Gastrocnemius medialis (tissue), 4 donors: ENCODE results near the gene PAK5. TPM values are rescaled to one million over a fixed set of nuclear protein-coding genes. Genes with fewer than 3 reads are reported as not detected.

ENCODE experiments used
- ATAC-seq, 2 donors: fragments of 150-250 bp; one replicate each; pipeline ENCODE4 v1.9.1; 2016
- DNase-seq, 2 donors: peaks; one replicate each; pipeline ENCODE4 v3.0.0-alpha.2; 2019
- H3K27ac ChIP-seq, 4 donors: fragments of 200-600 bp; sonication (generic); 1 replicate in 1 of 4; 2 replicates in 3 of 4; pipeline ENCODE4 v1.5.1; 2016 to 2018; ENCODE audit warnings: mild to moderate bottlenecking in 2 of 4, moderate library complexity in 1 of 4
- H3K27me3 ChIP-seq, 3 donors: fragments of 200-600 bp; sonication (generic) in 2 of 3; 1 replicate in 1 of 3; 2 replicates in 2 of 3; pipeline versions ENCODE4 v1.5.1 to v1.6.0; 2016 to 2019; ENCODE audit warnings: mild to moderate bottlenecking in 1 of 3, moderate library complexity in 1 of 3
- H3K36me3 ChIP-seq, 2 donors: fragments of 200-600 bp; sonication (generic) in 1 of 2; one replicate each; pipeline ENCODE4 v1.5.1; 2017 to 2018
- H3K4me1 ChIP-seq, 2 donors: fragments of 200-600 bp; sonication (generic) in 1 of 2; one replicate each; pipeline ENCODE4 v1.5.1; 2016 to 2017; ENCODE audit warnings: mild to moderate bottlenecking in 2 of 2
- H3K4me3 ChIP-seq, 4 donors: fragments of 200-600 bp; sonication (generic) in 3 of 4; 1 replicate in 1 of 4; 2 replicates in 3 of 4; pipeline ENCODE4 v1.5.1; 2016 to 2019; ENCODE audit warnings: mild to moderate bottlenecking in 2 of 4
- H3K9me3 ChIP-seq, 3 donors: fragments of 200-600 bp; sonication (generic) in 2 of 3; 1 replicate in 1 of 3; 2 replicates in 2 of 3; pipeline ENCODE4 v1.5.1; 2016 to 2019
- POLR2A ChIP-seq, 2 donors: fragments of 450-650 bp; IDR thresholded peaks; one replicate each; pipeline ENCODE4 v1.6.1; 2017; ENCODE audit warnings: antibody characterized with exemption in 2 of 2, mild to moderate bottlenecking in 2 of 2, moderate library complexity in 2 of 2
- in situ Hi-C, 4 donors: fragments of 200-750 bp; cut with MboI; loops; one replicate each; pipeline versions ENCODE4 v1.15.0 to v1.8.0; 2017; ENCODE audit warnings: low sequenced_read_pairs in 4 of 4
- intact Hi-C: fragments of 100-400 bp; cut with DNase I; formaldehyde crosslinking; loops from one replicate; pipeline ENCODE4 v1.15.1; 2023; ENCODE audit warnings: low total_unique reads
- total RNA-seq, 4 donors: library from RNA; depleted of rRNA; stranded (reverse); fragments of >200 nt; gene quantifications; one replicate each; pipeline versions ENCODE4 v1.1.0 to v1.2.3, GENCODE V29; 2016
- TF ChIP-seq, protein P1 (sequence below), 5 experiments: fragments of 450-650 bp in 3 of 5; fragments of 200-600 bp in 2 of 5; sonication (generic) in 2 of 5; IDR thresholded peaks in 4 of 5; conservative IDR thresholded peaks in 1 of 5; 1 replicate in 4 of 5; 2 replicates in 1 of 5; pipeline ENCODE4 v1.5.1; 2016 to 2019; ENCODE audit warnings: antibody characterized with exemption in 5 of 5, mild to moderate bottlenecking in 3 of 5, moderate library complexity in 3 of 5

The PAK5 gene
- total RNA-seq, 4 donors from 2014 or later, result not detected

DNA sequence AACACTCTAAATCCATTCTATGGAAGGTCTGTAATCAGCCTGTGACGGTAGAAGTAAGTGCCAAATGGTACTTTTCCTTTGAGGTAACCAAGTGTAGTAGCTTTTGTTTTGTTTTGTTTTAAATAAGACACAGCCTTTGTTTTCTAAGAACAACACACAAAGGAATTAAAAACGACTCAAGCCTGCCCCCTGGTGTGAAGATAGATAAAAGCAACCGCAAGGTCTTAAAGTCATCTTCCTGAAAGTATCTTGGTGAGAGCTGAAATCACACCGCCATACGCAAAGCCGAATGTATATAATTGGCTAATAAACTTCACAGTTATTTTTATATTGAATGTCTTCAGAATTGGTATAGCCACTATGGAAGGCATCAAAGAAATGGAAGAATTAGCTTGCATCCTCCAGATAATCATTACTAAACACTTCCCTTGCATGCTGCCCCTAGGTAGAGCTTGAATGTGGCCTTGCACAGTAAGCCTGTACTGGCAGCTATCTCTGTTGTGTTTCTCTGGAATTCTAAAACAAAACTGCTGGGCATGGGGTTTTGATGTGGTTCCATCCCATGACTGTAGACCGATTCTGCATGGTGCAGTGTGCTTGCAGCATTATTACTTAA, 228.9 kb downstream of the PAK5 start:
- ATAC-seq, result no peak

GRCh38 chr20:9608639-9609340, 230.1 kb downstream of the PAK5 start:
- no peaks in the 10 kb centered on the region for H3K36me3 ChIP-seq
- no peaks in the 10 kb centered on the region for H3K27me3 ChIP-seq
- DNase-seq (no peak), ATAC-seq (no peak)
- no peaks in the 10 kb centered on the region for H3K4me1 ChIP-seq
- TF ChIP-seq POLR2A (IDR thresholded peaks at IDR 0.05), result no peak
- TF ChIP-seq, protein P1, sequence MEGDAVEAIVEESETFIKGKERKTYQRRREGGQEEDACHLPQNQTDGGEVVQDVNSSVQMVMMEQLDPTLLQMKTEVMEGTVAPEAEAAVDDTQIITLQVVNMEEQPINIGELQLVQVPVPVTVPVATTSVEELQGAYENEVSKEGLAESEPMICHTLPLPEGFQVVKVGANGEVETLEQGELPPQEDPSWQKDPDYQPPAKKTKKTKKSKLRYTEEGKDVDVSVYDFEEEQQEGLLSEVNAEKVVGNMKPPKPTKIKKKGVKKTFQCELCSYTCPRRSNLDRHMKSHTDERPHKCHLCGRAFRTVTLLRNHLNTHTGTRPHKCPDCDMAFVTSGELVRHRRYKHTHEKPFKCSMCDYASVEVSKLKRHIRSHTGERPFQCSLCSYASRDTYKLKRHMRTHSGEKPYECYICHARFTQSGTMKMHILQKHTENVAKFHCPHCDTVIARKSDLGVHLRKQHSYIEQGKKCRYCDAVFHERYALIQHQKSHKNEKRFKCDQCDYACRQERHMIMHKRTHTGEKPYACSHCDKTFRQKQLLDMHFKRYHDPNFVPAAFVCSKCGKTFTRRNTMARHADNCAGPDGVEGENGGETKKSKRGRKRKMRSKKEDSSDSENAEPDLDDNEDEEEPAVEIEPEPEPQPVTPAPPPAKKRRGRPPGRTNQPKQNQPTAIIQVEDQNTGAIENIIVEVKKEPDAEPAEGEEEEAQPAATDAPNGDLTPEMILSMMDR (IDR thresholded peaks at IDR 0.05 in 4 of 5, conservative IDR thresholded peaks at IDR 0.05 in 1 of 5), result no peak
- H3K4me3 ChIP-seq, result no peak overlapping the region
- intact Hi-C loops, result no loop called here
- H3K9me3 ChIP-seq, result no peaks in the 10 kb centered on the region
- no peak overlapping the region for H3K27ac ChIP-seq
- in situ Hi-C loops, result loop anchor here (5.0 to 25.0 kb wide), 5 partner anchors 196 to 1929 kb away; no protein-coding TSS in a partner anchor

More for the DNA sequence above, 228.9 kb downstream of the PAK5 start:
- Histone ChIP-seq H3K4me3 (no peak overlapping the region), H3K27me3 (no peaks in the 10 kb centered on the region), H3K9me3 (no peaks in the 10 kb centered on the region), H3K4me1 (no peaks in the 10 kb centered on the region), H3K27ac (no peak overlapping the region), H3K36me3 (no peaks in the 10 kb centered on the region)
- intact Hi-C loops (loop anchor here (1.0 to 10.0 kb wide), 2 partner anchors 202 to 1935 kb away; no protein-coding TSS in a partner anchor), in situ Hi-C loops (loop anchor here (5.0 to 25.0 kb wide), 6 partner anchors 198 to 1927 kb away; no protein-coding TSS in a partner anchor)
- TF ChIP-seq, protein P1 (IDR thresholded peaks at IDR 0.05 in 4 of 5, conservative IDR thresholded peaks at IDR 0.05 in 1 of 5), result peak in 4 of 5 experiments; percentile 26 to 66 (median 50)
- TF ChIP-seq POLR2A (IDR thresholded peaks at IDR 0.05), result no peak
- DNase-seq, result no peak

- in situ Hi-C loops, result loop anchor here (25.0 kb wide), 3 partner anchors 309 to 1934 kb away; no protein-coding TSS in a partner anchor
- ATAC-seq, result no peak
- H3K27me3 ChIP-seq, result no peaks in the 10 kb centered on the region
- TF ChIP-seq, protein P1 (IDR thresholded peaks at IDR 0.05 in 4 of 5, conservative IDR thresholded peaks at IDR 0.05 in 1 of 5), result no peak
- no peaks in the 10 kb centered on the region for H3K4me1 ChIP-seq
- no peaks in the 10 kb centered on the region for H3K9me3 ChIP-seq
- H3K27ac ChIP-seq, result no peak overlapping the region
- no peaks in the 10 kb centered on the region for H3K36me3 ChIP-seq
- intact Hi-C loops, result no loop called here
- H3K4me3 ChIP-seq, result no peak overlapping the region
- no peak for DNase-seq
These were observed 236.1 kb downstream of the PAK5 start for GRCh38 chr20:9602847-9603183.

DNA sequence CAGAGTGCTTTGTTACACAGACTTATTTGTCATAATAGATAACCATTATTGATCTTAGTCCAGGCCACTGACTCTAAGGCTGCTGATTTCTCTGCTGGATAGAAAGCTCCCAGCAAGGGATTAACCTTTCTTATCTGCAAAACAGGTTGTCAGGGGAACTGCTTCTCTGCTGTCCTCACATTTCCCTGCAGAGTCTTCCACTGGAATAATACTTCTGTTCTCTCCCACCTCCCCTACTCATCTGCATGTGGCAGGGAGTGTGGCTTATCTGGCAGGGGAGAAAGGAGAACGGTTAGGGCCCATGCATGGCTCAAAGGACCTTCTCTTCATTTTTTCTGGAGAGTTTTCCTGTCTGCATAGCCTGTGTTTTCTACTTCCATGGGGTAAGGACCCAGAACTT, 238.3 kb downstream of the PAK5 start:
- no peaks in the 10 kb centered on the region for H3K9me3 ChIP-seq
- H3K4me3 ChIP-seq, result no peak overlapping the region
- H3K27ac ChIP-seq, result no peak overlapping the region
- no peak for DNase-seq
- no peaks in the 10 kb centered on the region for H3K27me3 ChIP-seq
- in situ Hi-C loops, result loop anchor here (25.0 kb wide), 3 partner anchors 312 to 1937 kb away; no protein-coding TSS in a partner anchor
- intact Hi-C loops, result no loop called here
- no peaks in the 10 kb centered on the region for H3K36me3 ChIP-seq
- ATAC-seq, result no peak
- TF ChIP-seq, protein P1 (IDR thresholded peaks at IDR 0.05 in 4 of 5, conservative IDR thresholded peaks at IDR 0.05 in 1 of 5), result no peak
- TF ChIP-seq POLR2A (IDR thresholded peaks at IDR 0.05), result no peak
- H3K4me1 ChIP-seq, result no peaks in the 10 kb centered on the region
